CD14-positive monocyte (primary cell): Measurements from ENCODE around the gene ALKBH6. TPM values are rescaled to one million over a fixed set of nuclear protein-coding genes. Genes with fewer than 3 reads are reported as not detected.

ENCODE experiments used
- DNase-seq, 3 donors: peaks; one replicate each; pipeline ENCODE4 v3.0.0-alpha.2; 2011 to 2022
- H2AFZ ChIP-seq: 2 replicates; pipeline ENCODE4 v1.6.0; 2012; ENCODE audit warnings: mild to moderate bottlenecking, low read depth, low read length, inconsistent platforms; ENCODE audit not compliant: insufficient read depth, poor library complexity, severe bottlenecking
- H3K27ac ChIP-seq, 2 donors: 1 replicate in 1 of 2; 2 replicates in 1 of 2; pipeline ENCODE4 v1.5.1; 2012 to 2013; ENCODE audit warnings: low read length in 2 of 2, control low read depth in 1 of 2, inconsistent platforms in 1 of 2, low read depth in 1 of 2, mild to moderate bottlenecking in 1 of 2
- H3K27me3 ChIP-seq, 2 donors: one replicate each; pipeline versions ENCODE4 v1.6.0 to v1.6.1; 2011 to 2013; ENCODE audit warnings: low read length in 2 of 2; ENCODE audit not compliant: control insufficient read depth in 2 of 2, insufficient read depth in 2 of 2
- H3K36me3 ChIP-seq, 2 donors: replicated peaks in 1 of 2; 1 replicate in 1 of 2; 2 replicates in 1 of 2; pipeline versions ENCODE4 v1.5.1 to v1.6.1; 2012 to 2013; ENCODE audit warnings: low read length in 2 of 2, control low read depth in 1 of 2, inconsistent platforms in 1 of 2, mild to moderate bottlenecking in 1 of 2; ENCODE audit not compliant: insufficient read depth in 2 of 2, control insufficient read depth in 1 of 2
- H3K4me1 ChIP-seq, 2 donors: 1 replicate in 1 of 2; 2 replicates in 1 of 2; pipeline versions ENCODE4 v1.5.1 to v1.6.1; 2012 to 2013; ENCODE audit warnings: low read length in 2 of 2, control low read depth in 1 of 2, inconsistent platforms in 1 of 2, mild to moderate bottlenecking in 1 of 2, moderate library complexity in 1 of 2; ENCODE audit not compliant: insufficient read depth in 2 of 2, control insufficient read depth in 1 of 2
- H3K4me2 ChIP-seq: replicated peaks from 2 replicates; pipeline ENCODE3; 2012; ENCODE audit warnings: low read length, moderate library complexity, mild to moderate bottlenecking; ENCODE audit not compliant: poor library complexity, severe bottlenecking; ENCODE audit errors: extremely low read depth
- H3K4me3 ChIP-seq, 3 experiments: fragments of 200-600 bp in 1 of 3; sonication (generic) in 1 of 3; replicated peaks in 1 of 3; 1 replicate in 2 of 3; 2 replicates in 1 of 3; pipeline ENCODE4 v1.5.1; 2011 to 2013; ENCODE audit warnings: low read length in 3 of 3, mild to moderate bottlenecking in 3 of 3, control low read depth in 2 of 3, low read depth in 2 of 3, inconsistent platforms in 1 of 3, moderate library complexity in 1 of 3
- H3K79me2 ChIP-seq: 2 replicates; pipeline ENCODE4 v1.6.0; 2012; ENCODE audit warnings: mild to moderate bottlenecking, control low read depth, inconsistent platforms, low read length, moderate library complexity; ENCODE audit not compliant: insufficient read depth
- H3K9ac ChIP-seq: 2 replicates; pipeline ENCODE4 v1.6.0; 2017; ENCODE audit warnings: low read length, mild to moderate bottlenecking; ENCODE audit not compliant: insufficient read depth, poor library complexity, severe bottlenecking
- H3K9me3 ChIP-seq, 2 donors: replicated peaks in 1 of 2; 1 replicate in 1 of 2; 2 replicates in 1 of 2; pipeline versions ENCODE4 v1.5.1 to v1.6.1; 2012 to 2013; ENCODE audit warnings: low read length in 2 of 2, control low read depth in 1 of 2; ENCODE audit not compliant: control insufficient read depth in 1 of 2, insufficient read depth in 1 of 2
- H4K20me1 ChIP-seq: 2 replicates; pipeline ENCODE4 v1.6.0; 2012; ENCODE audit warnings: mild to moderate bottlenecking, low read length, control low read depth, moderate library complexity; ENCODE audit not compliant: insufficient read depth
- H3K27ac Mint-ChIP-seq, 7 donors: one replicate each; pipeline ENCODE4 v1.8.0; 2020; ENCODE audit warnings: mild to moderate bottlenecking in 7 of 7, mixed read lengths in 7 of 7, moderate library complexity in 6 of 7, inconsistent platforms in 2 of 7
- H3K27me3 Mint-ChIP-seq, 3 donors: one replicate each; pipeline ENCODE4 v1.8.0; 2021 to 2022; ENCODE audit warnings: low read depth in 3 of 3, mild to moderate bottlenecking in 3 of 3, mixed read lengths in 3 of 3, moderate library complexity in 3 of 3, inconsistent platforms in 1 of 3
- H3K36me3 Mint-ChIP-seq, 2 donors: one replicate each; pipeline ENCODE4 v1.8.0; 2020; ENCODE audit warnings: mixed read lengths in 2 of 2, inconsistent platforms in 1 of 2, mild to moderate bottlenecking in 1 of 2
- H3K4me1 Mint-ChIP-seq: one replicate; pipeline ENCODE4 v1.8.0; 2020; ENCODE audit warnings: mild to moderate bottlenecking, mixed read lengths
- H3K4me3 Mint-ChIP-seq, 2 donors: one replicate each; pipeline ENCODE4 v1.8.0; 2020; ENCODE audit warnings: mild to moderate bottlenecking in 2 of 2, mixed read lengths in 2 of 2, moderate library complexity in 1 of 2
- H3K9me3 Mint-ChIP-seq, 7 donors: one replicate each; pipeline ENCODE4 v1.8.0; 2020 to 2022; ENCODE audit warnings: mixed read lengths in 7 of 7, mild to moderate bottlenecking in 6 of 7, moderate library complexity in 6 of 7, inconsistent platforms in 2 of 7
- CTCF ChIP-seq: fragments of 200-600 bp; IDR thresholded peaks from one replicate; pipeline ENCODE4 v1.8.0; 2022; ENCODE audit warnings: antibody characterized with exemption, mild to moderate bottlenecking
- WGBS: methylation state at CpG from one replicate; pipeline ENCODE4 v1.1.5; 2013; ENCODE audit warnings: missing lambda C conversion rate; ENCODE audit not compliant: insufficient coverage; 5-methylcytosine and 5-hydroxymethylcytosine counted together
- intact Hi-C, 2 donors: fragments of 100-400 bp; cut with micrococcal nuclease; formaldehyde crosslinking; loops; one replicate each; pipeline versions ENCODE4 v1.15.0 to v1.15.1; 2023
- polyA plus RNA-seq, 3 donors: library from polyadenylated mRNA; depleted of rRNA in 1 of 3; unstranded in 2 of 3; stranded (reverse) in 1 of 3; fragments of 300-500 nt in 2 of 3; fragments of >200 nt in 1 of 3; fragmentation: Illumina TruSeq in 2 of 3; gene quantifications; 1 replicate in 2 of 3; 2 replicates in 1 of 3; pipeline ENCODE4 v1.2.3, GENCODE V29; 2012 to 2021

ALKBH6 gene
- polyA plus RNA-seq, 3 donors, result 13.1 to 29.3 (median 16.1) TPM

GRCh38 chr19:36049080-36049698, 35.2 kb upstream of the ALKBH6 start:
- no peaks in the 10 kb centered on the region for H3K27me3 ChIP-seq
- H4K20me1 ChIP-seq, result no peaks in the 10 kb centered on the region
- Mint-ChIP-seq H3K4me3 (no peak overlapping the region), H3K27me3 (no peaks in the 10 kb centered on the region), H3K36me3 (no peaks in the 10 kb centered on the region), H3K4me1 (peaks cover 4% of the 10 kb centered on the region), H3K9me3 (no peaks in the 10 kb centered on the region), H3K27ac (no peak overlapping the region)
- no peak for TF ChIP-seq CTCF
- H3K4me3 ChIP-seq, result no peak overlapping the region
- H2AFZ ChIP-seq, result no peak overlapping the region
- H3K4me1 ChIP-seq, result peaks cover 0 to 8% of the 10 kb centered on the region in 2 donors
- H3K79me2 ChIP-seq, result no peaks in the 10 kb centered on the region
- WGBS, result 100% methylated on average over 1 of the region's 4 CpGs
- H3K27ac ChIP-seq, result no peak overlapping the region
- no peak for DNase-seq
- no peaks in the 10 kb centered on the region for H3K36me3 ChIP-seq
- no peaks in the 10 kb centered on the region for H3K9me3 ChIP-seq
- H3K4me2 ChIP-seq, result no peak overlapping the region
- no peak overlapping the region for H3K9ac ChIP-seq
- intact Hi-C loops, result no loop called here

DNA sequence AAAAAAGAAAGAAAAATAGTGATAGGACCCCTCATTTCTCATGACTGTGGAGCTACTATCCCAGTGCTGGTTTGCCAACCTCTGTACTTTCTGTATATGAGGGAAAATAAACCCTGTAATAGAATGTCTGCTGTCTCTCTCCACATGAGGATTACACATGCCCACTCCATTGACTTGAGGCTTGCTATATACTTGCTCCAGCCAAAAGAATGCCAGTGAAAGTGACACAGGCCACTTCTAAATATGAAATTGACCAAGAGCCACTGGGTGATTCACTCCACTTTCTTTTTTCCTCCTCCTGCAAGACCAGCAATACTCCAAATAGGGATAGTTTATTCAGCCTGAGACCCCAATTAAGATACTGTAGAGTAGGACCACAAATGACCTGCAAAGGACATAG, 33.8 kb upstream of the ALKBH6 start:
- Histone ChIP-seq H3K4me1 (no peaks in the 10 kb centered on the region), H3K27ac (no peak overlapping the region), H3K9ac (no peak overlapping the region), H3K4me3 (no peak overlapping the region), H3K79me2 (no peaks in the 10 kb centered on the region), H3K27me3 (no peaks in the 10 kb centered on the region), H4K20me1 (no peaks in the 10 kb centered on the region), H2AFZ (no peak overlapping the region), H3K9me3 (no peaks in the 10 kb centered on the region), H3K36me3 (no peaks in the 10 kb centered on the region), H3K4me2 (no peak overlapping the region)
- Mint-ChIP-seq H3K9me3 (no peaks in the 10 kb centered on the region), H3K27ac (no peak overlapping the region), H3K4me1 (no peaks in the 10 kb centered on the region), H3K27me3 (no peaks in the 10 kb centered on the region), H3K36me3 (no peaks in the 10 kb centered on the region), H3K4me3 (no peak overlapping the region)
- intact Hi-C loops, result no loop called here
- TF ChIP-seq CTCF, result no peak
- DNase-seq, result no peak
